A673 (cell line): ENCODE measurements around the gene RMI1. TPM values are rescaled to one million over a fixed set of nuclear protein-coding genes. Genes with fewer than 3 reads are reported as not detected.

Experiments
- BruUV-seq: library from RNA; stranded (reverse); fragments of 400-500 nt; replicated peaks from 2 replicates; lab custom pipeline; 2021; lab: Mats Ljungman, UMichigan
- CTCF ChIA-PET: fragments of 300-600 bp; sonication (Branson Sonifier 250); formaldehyde crosslinking; loops from one replicate; lab custom pipeline; 2022; ENCODE audit warnings: antibody characterized with exemption; lab: Charles Lee
- POLR2A ChIA-PET: fragments of 300-600 bp; sonication (Branson Sonifier 250); formaldehyde crosslinking; loops from one replicate; lab custom pipeline; 2022; ENCODE audit warnings: antibody characterized with exemption; ENCODE audit not compliant: low non-redundant PET; lab: Charles Lee
- DNase-seq: peaks from one replicate; pipeline ENCODE4 v3.0.0-alpha.2; 2015; ENCODE audit warnings: low spot score
- H3K27ac ChIP-seq: fragments of 200-600 bp; sonication (generic); 2 replicates; pipeline ENCODE4 v1.5.1; 2016; ENCODE audit warnings: mixed run types, low read depth, mild to moderate bottlenecking, mixed read lengths, antibody characterized with exemption, low read length; ENCODE audit not compliant: poor library complexity, severe bottlenecking
- H3K27me3 ChIP-seq: fragments of 200-600 bp; sonication (generic); replicated peaks from 2 replicates; pipeline ENCODE4 v1.6.1; 2017; ENCODE audit warnings: mixed run types, low read depth, mild to moderate bottlenecking, mixed read lengths, antibody characterized with exemption, low read length; ENCODE audit not compliant: insufficient read depth, poor library complexity
- H3K36me3 ChIP-seq: fragments of 200-600 bp; sonication (generic); 2 replicates; pipeline ENCODE4 v1.6.1; 2016; ENCODE audit warnings: mixed run types, mild to moderate bottlenecking, mixed read lengths, antibody characterized with exemption, low read length; ENCODE audit not compliant: insufficient read depth, poor library complexity, severe bottlenecking
- H3K4me1 ChIP-seq: fragments of 200-600 bp; sonication (generic); 2 replicates; pipeline ENCODE4 v1.6.1; 2017; ENCODE audit warnings: mixed run types, mild to moderate bottlenecking, mixed read lengths, antibody characterized with exemption, low read length; ENCODE audit not compliant: insufficient read depth, poor library complexity, severe bottlenecking
- H3K4me3 ChIP-seq: fragments of 200-600 bp; sonication (generic); 2 replicates; pipeline ENCODE4 v1.5.1; 2016; ENCODE audit warnings: low read depth, mixed run types, mild to moderate bottlenecking, mixed read lengths, low read length; ENCODE audit not compliant: poor library complexity, severe bottlenecking
- H3K9me3 ChIP-seq: fragments of 200-600 bp; sonication (generic); 2 replicates; pipeline ENCODE4 v1.6.1; 2016; ENCODE audit warnings: mixed run types, low read depth, mild to moderate bottlenecking, mixed read lengths, antibody characterized with exemption, low read length; ENCODE audit not compliant: poor library complexity, severe bottlenecking
- CTCF ChIP-seq: fragments of 300-800, 200-600 bp; sonication (generic); conservative IDR thresholded peaks from 2 replicates; pipeline ENCODE4 v1.5.1; 2017; ENCODE audit warnings: low read depth, mild to moderate bottlenecking, antibody characterized with exemption, low read length, moderate library complexity, mixed read lengths
- EZH2 ChIP-seq: fragments of 200-600 bp; sonication (generic); IDR thresholded peaks from 2 replicates; pipeline ENCODE4 v1.6.1; 2017; ENCODE audit warnings: borderline replicate concordance, low read depth, mild to moderate bottlenecking, mixed read lengths, antibody characterized with exemption, low read length; ENCODE audit not compliant: poor library complexity, severe bottlenecking
- intact Hi-C: fragments of 100-400 bp; cut with micrococcal nuclease; formaldehyde crosslinking; loops from one replicate; pipeline ENCODE4 v1.10.0; 2022; ENCODE audit not compliant: unreplicated experiment
- total RNA-seq: library from RNA; stranded (reverse); gene quantifications from 2 replicates; pipeline ENCODE4 v1.2.3, GENCODE V29; 2021

Gene RMI1
- total RNA-seq, 1 experiment from 2014 or later, result 36.4 TPM

GRCh38 chr9:83965350-83966208, 15.0 kb upstream of the RMI1 start:
- no peak for TF ChIP-seq CTCF
- TF ChIP-seq EZH2, result no peak
- H3K4me1 ChIP-seq, result peaks cover 5% of the 10 kb centered on the region
- intact Hi-C loops, result no loop called here
- CTCF ChIA-PET, result no interaction called here
- no peak for DNase-seq
- no TSS peak for BruUV-seq
- no peaks in the 10 kb centered on the region for H3K27me3 ChIP-seq
- no peak overlapping the region for H3K4me3 ChIP-seq
- H3K9me3 ChIP-seq, result no peaks in the 10 kb centered on the region
- H3K27ac ChIP-seq, result peak overlapping the region; percentile 80
- H3K36me3 ChIP-seq, result peaks cover 44% of the 10 kb centered on the region
- POLR2A ChIA-PET, result no interaction called here

GRCh38 chr9:83966209-83966582, 14.4 kb upstream of the RMI1 start:
- Histone ChIP-seq H3K36me3 (peaks cover 50% of the 10 kb centered on the region), H3K4me3 (no peak overlapping the region), H3K4me1 (peaks cover 5% of the 10 kb centered on the region), H3K27ac (peak overlapping the region; percentile 80), H3K27me3 (no peaks in the 10 kb centered on the region), H3K9me3 (no peaks in the 10 kb centered on the region)
- intact Hi-C loops, result no loop called here
- ChIA-PET CTCF (no interaction called here), POLR2A (no interaction called here)
- DNase-seq, result no peak
- BruUV-seq, result no TSS peak
- TF ChIP-seq CTCF (no peak), EZH2 (no peak)

- intact Hi-C loops, result no loop called here
- Histone ChIP-seq H3K4me3 (no peak overlapping the region), H3K27ac (no peak overlapping the region), H3K4me1 (peaks cover 6% of the 10 kb centered on the region), H3K36me3 (peaks cover 59% of the 10 kb centered on the region), H3K9me3 (no peaks in the 10 kb centered on the region), H3K27me3 (no peaks in the 10 kb centered on the region)
- BruUV-seq, result no TSS peak
- no peak for DNase-seq
- TF ChIP-seq EZH2, result no peak
- TF ChIP-seq CTCF, result no peak
- CTCF ChIA-PET, result no interaction called here
- POLR2A ChIA-PET, result interaction anchor here (1.1 kb wide), 1 partner anchor 10 kb away, joined by 4 read pairs; no protein-coding TSS in a partner anchor
Measured at GRCh38 chr9:83967073-83967472, 13.5 kb upstream of the RMI1 start.
